ENCODE results near the gene RPS3. TPM values are rescaled to one million over a fixed set of nuclear protein-coding genes. Genes with fewer than 3 reads are reported as not detected.

The RPS3 gene
- total and polyA plus RNA-seq, 2 of the 13 experiments (the other 11 are each of a cell fraction or from before 2014, with no cell fraction given) = 2,143 to 3,616 TPM

DNA sequence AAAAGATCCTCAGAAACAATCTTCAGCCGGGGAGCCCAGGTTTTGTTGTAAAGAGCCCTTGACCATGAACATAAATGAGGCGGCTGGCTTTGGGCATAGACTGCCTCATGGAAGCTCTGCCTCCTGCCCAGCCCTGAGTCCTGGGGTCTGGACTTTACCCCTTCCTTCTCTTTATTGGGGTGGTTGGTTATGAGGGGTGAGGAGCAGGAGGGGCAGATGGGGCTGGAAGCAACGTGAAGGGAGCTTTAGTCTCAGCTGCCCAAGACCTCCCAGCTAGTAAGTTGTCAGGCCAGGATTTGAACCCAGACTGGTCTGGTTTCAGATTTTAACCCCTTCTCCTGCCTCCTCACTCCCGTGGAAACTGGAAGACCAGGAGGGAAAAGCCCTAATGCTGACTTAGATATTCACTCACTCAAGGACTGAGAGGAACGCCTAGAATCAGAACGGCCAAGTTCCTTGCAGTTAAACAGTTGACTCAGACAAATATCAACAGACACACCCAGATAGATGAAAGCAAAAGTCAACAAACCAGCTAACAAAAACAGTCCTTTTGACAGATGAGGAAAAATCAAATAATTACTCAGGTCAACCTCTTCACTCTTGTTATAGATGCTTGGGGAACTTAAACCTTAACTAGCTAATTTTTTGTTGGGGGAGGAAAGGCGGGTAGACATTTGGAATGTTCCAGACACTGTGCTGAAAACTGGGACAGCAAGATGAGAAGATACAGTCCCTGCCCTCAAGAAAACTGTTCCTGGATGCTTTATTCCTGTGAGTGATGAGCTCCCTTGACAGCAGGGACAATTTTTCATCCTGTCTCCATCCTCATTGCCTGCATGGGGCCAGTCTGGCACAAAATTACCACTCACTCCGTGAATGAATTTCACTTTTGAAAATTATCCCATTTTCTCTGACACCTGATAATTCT is 27.1 kb upstream of the RPS3 start (continued):
- TF ChIP-seq, protein P1, sequence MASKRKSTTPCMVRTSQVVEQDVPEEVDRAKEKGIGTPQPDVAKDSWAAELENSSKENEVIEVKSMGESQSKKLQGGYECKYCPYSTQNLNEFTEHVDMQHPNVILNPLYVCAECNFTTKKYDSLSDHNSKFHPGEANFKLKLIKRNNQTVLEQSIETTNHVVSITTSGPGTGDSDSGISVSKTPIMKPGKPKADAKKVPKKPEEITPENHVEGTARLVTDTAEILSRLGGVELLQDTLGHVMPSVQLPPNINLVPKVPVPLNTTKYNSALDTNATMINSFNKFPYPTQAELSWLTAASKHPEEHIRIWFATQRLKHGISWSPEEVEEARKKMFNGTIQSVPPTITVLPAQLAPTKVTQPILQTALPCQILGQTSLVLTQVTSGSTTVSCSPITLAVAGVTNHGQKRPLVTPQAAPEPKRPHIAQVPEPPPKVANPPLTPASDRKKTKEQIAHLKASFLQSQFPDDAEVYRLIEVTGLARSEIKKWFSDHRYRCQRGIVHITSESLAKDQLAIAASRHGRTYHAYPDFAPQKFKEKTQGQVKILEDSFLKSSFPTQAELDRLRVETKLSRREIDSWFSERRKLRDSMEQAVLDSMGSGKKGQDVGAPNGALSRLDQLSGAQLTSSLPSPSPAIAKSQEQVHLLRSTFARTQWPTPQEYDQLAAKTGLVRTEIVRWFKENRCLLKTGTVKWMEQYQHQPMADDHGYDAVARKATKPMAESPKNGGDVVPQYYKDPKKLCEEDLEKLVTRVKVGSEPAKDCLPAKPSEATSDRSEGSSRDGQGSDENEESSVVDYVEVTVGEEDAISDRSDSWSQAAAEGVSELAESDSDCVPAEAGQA (IDR thresholded peaks at IDR 0.05; ENCODE audit: low read depth) = no peak
- TF ChIP-seq, protein P1 (CRISPR knock-in tag; IDR thresholded peaks at IDR 0.05; ENCODE audit: borderline replicate concordance) = no peak
- TF ChIP-seq ETV5 (CRISPR knock-in tag; IDR thresholded peaks at IDR 0.05; ENCODE audit: borderline replicate concordance) (0 out of 2 replicates have a peak, but pooled peaks have one; percentile 11), ZNF10 (CRISPR knock-in tag; IDR thresholded peaks at IDR 0.05; ENCODE audit: borderline replicate concordance, low read depth) (no peak), HMGA1 (CRISPR knock-in tag; conservative IDR thresholded peaks at IDR 0.05) (no peak), ZNF800 (CRISPR knock-in tag; IDR thresholded peaks at IDR 0.05) (no peak), NPAS2 (CRISPR knock-in tag; IDR thresholded peaks at IDR 0.05; ENCODE audit: borderline replicate concordance) (no peak), CCDC6 (CRISPR knock-in tag; IDR thresholded peaks at IDR 0.05) (no peak), ZNF496 (CRISPR knock-in tag; IDR thresholded peaks at IDR 0.05; ENCODE audit: insufficient replicate concordance) (no peak), RFX3 (CRISPR knock-in tag; IDR thresholded peaks at IDR 0.05) (no peak; the same call in 1 of the 2 replicates), SMARCC2 (IDR thresholded peaks at IDR 0.05) (no peak), THAP9 (CRISPR knock-in tag; IDR thresholded peaks at IDR 0.05; ENCODE audit: borderline replicate concordance) (no peak), PTBP1 (IDR thresholded peaks at IDR 0.05; ENCODE audit: low read depth, low read length, poor library complexity, severe bottlenecking) (no peak), ETS1 (CRISPR knock-in tag; IDR thresholded peaks at IDR 0.05) (no peak), NFKBIZ (CRISPR knock-in tag; IDR thresholded peaks at IDR 0.05) (0 out of 2 replicates have a peak, but pooled peaks have one; percentile 47)

Measured in HepG2 (cell line).